Measurements from ENCODE around the gene PBLD.

DNA sequence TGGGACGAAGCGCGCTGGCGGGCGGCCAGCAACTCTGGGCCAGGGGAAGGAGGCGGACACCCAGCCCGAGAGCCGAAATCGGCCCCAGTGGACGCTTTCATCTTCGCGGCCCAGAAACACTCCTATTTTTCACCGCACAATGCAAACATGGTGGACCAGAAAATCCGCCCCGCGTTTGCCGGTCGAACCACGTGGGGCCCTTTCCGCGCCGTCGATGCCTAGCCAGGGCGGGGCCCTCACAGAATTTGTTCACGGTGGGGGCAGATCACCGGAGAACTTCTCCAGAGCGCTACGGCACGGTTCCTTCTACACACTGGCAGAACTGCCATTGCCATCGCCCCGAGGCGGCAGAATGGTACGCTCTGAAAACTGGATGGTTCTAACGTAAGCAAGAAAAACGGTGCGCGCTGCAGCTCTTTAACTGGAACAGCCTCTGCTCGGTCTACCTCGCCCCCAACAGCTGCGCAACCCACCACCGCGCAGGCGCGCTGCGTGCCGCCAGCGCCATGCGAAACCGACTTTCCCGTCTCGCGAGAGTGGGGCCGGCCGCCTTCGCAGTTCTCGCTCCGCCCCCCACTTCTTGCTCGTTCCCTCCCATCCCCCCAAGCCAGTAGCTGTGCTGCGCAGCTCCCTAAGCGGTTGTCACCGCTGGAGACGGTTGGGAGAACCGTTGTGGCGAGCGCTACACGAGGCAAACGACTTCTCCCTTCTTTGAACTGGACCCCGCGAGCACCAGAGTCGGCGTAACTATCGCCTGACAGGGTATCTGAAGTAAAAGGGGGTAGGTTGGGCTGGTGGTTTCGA, 1.1 kb downstream of the PBLD start, which contains the start of gene HNRNPH3:
- TF ChIP-seq, protein P1, sequence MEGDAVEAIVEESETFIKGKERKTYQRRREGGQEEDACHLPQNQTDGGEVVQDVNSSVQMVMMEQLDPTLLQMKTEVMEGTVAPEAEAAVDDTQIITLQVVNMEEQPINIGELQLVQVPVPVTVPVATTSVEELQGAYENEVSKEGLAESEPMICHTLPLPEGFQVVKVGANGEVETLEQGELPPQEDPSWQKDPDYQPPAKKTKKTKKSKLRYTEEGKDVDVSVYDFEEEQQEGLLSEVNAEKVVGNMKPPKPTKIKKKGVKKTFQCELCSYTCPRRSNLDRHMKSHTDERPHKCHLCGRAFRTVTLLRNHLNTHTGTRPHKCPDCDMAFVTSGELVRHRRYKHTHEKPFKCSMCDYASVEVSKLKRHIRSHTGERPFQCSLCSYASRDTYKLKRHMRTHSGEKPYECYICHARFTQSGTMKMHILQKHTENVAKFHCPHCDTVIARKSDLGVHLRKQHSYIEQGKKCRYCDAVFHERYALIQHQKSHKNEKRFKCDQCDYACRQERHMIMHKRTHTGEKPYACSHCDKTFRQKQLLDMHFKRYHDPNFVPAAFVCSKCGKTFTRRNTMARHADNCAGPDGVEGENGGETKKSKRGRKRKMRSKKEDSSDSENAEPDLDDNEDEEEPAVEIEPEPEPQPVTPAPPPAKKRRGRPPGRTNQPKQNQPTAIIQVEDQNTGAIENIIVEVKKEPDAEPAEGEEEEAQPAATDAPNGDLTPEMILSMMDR (IDR thresholded peaks at IDR 0.05; ENCODE audit: low read depth, low read length): no peak
- peak; percentile 100 for TF ChIP-seq POLR2A (IDR thresholded peaks at IDR 0.05; ENCODE audit: extremely low read depth, insufficient read length)

All from NB4 (cell line).